NCI-H128 (cell line): ENCODE measurements around the gene NRIP3.

Experiments
- DNase-seq: peaks from one replicate; lab custom pipeline; 2025; ENCODE audit not compliant: unreplicated experiment; lab: John Stamatoyannopoulos, UW

The NRIP3 gene

DNA sequence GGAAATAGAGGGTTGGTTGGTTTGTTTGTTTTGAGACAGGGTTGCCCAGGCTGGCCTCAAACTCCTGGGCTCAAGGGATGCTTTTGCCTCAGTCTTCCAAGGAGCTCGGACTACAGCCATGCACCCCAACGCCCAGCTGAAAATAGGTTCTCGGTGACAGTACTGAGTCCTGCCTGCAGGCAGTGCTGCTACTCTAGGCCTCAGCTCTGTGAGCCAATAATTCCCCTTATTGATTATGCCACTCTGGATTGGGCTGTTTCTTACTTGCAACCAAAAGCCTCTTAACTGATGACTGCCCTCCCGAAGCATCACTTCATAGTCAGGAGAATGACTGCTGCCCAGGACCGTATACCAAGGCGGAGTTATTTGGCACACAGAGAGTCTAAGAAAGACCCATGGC lies 69.9 kb downstream of the NRIP3 start:
- no peak for DNase-seq

DNA sequence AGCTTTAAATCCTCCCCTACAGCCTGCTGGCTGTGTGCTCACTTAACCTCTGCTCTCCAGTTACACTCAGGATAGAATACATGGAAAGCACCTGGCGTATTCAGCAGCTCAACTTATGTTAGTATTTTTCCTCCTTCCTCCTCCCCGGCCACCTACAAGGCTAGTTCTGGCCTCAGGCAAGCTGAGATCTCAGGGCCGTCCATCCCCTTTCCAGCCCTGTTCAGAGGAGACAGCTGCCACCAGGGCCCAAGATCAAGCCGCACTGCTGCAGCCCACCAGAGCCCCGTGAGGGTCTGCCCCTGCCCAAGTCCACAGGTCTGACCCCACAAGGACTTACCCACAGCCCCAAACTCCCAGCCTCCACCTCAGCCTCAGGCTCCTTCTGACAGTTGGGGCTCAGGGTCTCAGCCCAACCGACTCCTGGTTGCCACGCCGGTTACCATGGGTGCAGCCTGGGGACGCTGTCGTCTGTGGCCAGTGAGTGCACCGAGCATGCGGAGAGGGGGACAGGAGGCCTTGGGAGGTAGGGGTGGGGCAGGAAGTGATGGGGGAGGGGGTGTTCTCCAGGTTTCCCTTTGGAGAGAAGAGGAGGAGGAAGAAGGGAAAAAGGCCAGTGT lies 71.1 kb downstream of the NRIP3 start, which contains the start of gene C11orf16:
C11orf16 (minus strand) TSS at position 384 of the 617 bp plus-strand sequence. CDS start 639 bp downstream, outside the sequence.
- no peak for DNase-seq
